ENCODE measurements around the gene ZNF771. TPM values are rescaled to one million over a fixed set of nuclear protein-coding genes. Genes with fewer than 3 reads are reported as not detected.
A peak's percentile ranks its signal among the peaks of the same experiment; 100 is the strongest.

Gene ZNF771
- total and polyA plus RNA-seq, 9 of the 15 experiments (the other 6 are each of a cell fraction or from before 2014, with no cell fraction given) = 1.5 to 12.6 (median 4.4) TPM

DNA sequence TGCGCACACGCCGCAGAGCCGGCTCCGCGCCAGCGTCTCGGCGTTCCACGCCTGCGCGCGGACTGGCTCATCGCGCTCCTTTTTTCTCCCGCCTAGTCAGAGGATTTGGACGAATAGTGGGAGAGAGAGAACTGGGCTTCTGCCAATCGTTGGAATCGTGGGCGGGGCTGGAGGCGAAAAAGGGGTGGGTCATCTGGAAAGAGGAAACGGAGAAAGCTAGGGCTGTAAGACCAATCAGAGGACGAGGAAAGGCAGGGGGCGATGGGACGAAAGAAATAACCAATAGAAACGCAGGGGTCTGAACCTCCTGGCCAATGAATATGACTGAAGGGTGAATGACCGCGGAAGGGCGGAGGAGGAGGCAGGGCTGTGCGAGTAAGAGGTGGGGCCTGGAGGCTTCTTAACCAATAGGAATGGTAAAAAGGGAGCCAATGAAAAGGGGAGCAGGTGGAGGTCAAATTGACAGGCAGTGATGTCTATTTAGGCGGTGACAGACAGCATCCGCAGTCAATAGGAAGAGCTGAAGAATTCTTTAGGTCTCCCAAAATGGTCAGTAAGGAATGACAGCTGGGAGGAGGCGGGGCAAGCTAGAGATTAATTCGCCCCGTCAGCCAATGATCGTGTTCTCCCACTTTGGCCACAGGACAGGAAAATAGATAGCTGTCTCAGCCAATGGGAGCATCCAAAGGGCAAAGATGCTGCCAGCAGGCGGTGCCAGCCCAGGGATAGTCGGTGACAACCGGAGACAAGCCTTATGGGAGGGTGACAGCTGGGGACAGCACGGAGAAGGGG, 36.8 kb upstream of the ZNF771 start, which contains the start of gene TBC1D10B:
Gene TBC1D10B (minus strand): TSS at position 39 of the 792 bp plus-strand sequence. CDS start 311 bp downstream, outside the sequence.
- in situ Hi-C loops (cut with MboI) (loop anchor here (25.0 kb wide), 1 partner anchor 908 kb away; the partner anchor contains the start of genes BOLA2, SLX1B and SULT1A4), intact Hi-C loops (cut with micrococcal nuclease) (loop anchor here (2.0 to 10.0 kb wide), 3 partner anchors 16 to 306 kb away; partner anchors contain the start of genes ALDOA, CD2BP2 and ZNF771)
- Histone ChIP-seq H3K4me1 (replicated peaks in 1 of 2; ENCODE audit: control insufficient read depth in 2 of 2, insufficient read depth in 2 of 2, low read length in 2 of 2) (peaks cover 25 to 44% of the 10 kb centered on the region in 2 experiments; a peak in 4 of 5 replicates), H3K27me3 (ENCODE audit: control insufficient read depth in 2 of 2, insufficient read depth in 2 of 2, low read length in 2 of 2) (no peaks in the 10 kb centered on the region), H3K9ac (ENCODE audit: insufficient read depth in 1 of 2, low read depth in 2 of 2, low read length in 2 of 2) (peak within 1 kb of the TSS; percentile 74 to 98), H3K9me1 (ENCODE audit: control insufficient read depth, insufficient read depth, low read length) (peaks cover 6% of the 10 kb centered on the region), H3K9me3 (replicated peaks; ENCODE audit: control insufficient read depth, insufficient read depth, low read depth, low read length) (no peaks in the 10 kb centered on the region), H3K27ac (ENCODE audit: extremely low read depth, low read depth, low read length) (peak within 1 kb of the TSS; percentile 74), H4K20me1 (replicated peaks; ENCODE audit: control insufficient read depth, insufficient read depth, low read length) (peaks cover 23% of the 10 kb centered on the region), H3K79me2 (ENCODE audit: control insufficient read depth, insufficient read depth, low read length) (peaks cover 42% of the 10 kb centered on the region), H3K4me2 (ENCODE audit: insufficient read depth, low read length) (peak within 1 kb of the TSS; percentile 90), H3K4me3 (peak within 1 kb of the TSS; percentile 74), H2AFZ (ENCODE audit: low read depth, low read length) (peak within 1 kb of the TSS; percentile 82), H3K36me3 (ENCODE audit: control insufficient read depth, insufficient read depth, low read length) (peaks cover 18% of the 10 kb centered on the region; the same call in 2 of the 3 replicates)
- FAIRE-seq = peak; percentile 100
- no TSS peak for BruUV-seq (replicated peaks)
- ChIA-PET POLR2A (interaction anchor here (0.9 to 6.3 kb wide), 12 partner anchors 8 to 288 kb away, joined by 3 to 77 read pairs (median 4); partner anchors contain the start of genes CD2BP2, DCTPP1, FBRS and PRR14), CTCF (ENCODE audit: low intra/inter-chr PET ratio) (no interaction called here)
- WGBS (ENCODE audit: insufficient coverage, low coverage, missing lambda C conversion rate) = 1% methylated on average over 24 of the region's 40 CpGs
- ATAC-seq = peak; percentile 93
- peak; percentile 92 to 99 (median 96) for DNase-seq (ENCODE audit: extremely low read depth in 1 of 4, low spot score in 3 of 4)
- TF ChIP-seq MAFK (IDR thresholded peaks at IDR 0.05; ENCODE audit: low read length) (peak; percentile 38; the same call in 1 of the 2 replicates), ZNF316 (IDR thresholded peaks at IDR 0.05) (peak; percentile 92), RBM25 (IDR thresholded peaks at IDR 0.05; ENCODE audit: low read depth, low read length, severe bottlenecking) (peak; percentile 69), ZNF589 (CRISPR knock-in tag; IDR thresholded peaks at IDR 0.05; ENCODE audit: low read depth) (peak; percentile 96), HDAC2 (IDR thresholded peaks at IDR 0.05) (0 out of 2 replicates have a peak, but pooled peaks have one; percentile 27), BHLHE40 (IDR thresholded peaks at IDR 0.05; ENCODE audit: low read length) (peak; percentile 41; the same call in 1 of the 2 replicates), C11orf30 (IDR thresholded peaks at IDR 0.05; ENCODE audit: low read depth) (peak; percentile 87), ZFX (CRISPR knock-in tag; IDR thresholded peaks at IDR 0.05) (no peak), JUND (IDR thresholded peaks at IDR 0.05; ENCODE audit: borderline replicate concordance, low read depth, low read length) (peak; percentile 37), JUND (tag; IDR thresholded peaks at IDR 0.05; ENCODE audit: borderline replicate concordance, low read depth, low read length) (peak; percentile 30; the same call in 1 of the 3 replicates), SIN3A (IDR thresholded peaks at IDR 0.05; ENCODE audit: borderline replicate concordance in 2 of 2, control insufficient read depth in 1 of 2, low read depth in 2 of 2, low read length in 2 of 2) (peak in 1 of 2 experiments; percentile 85; a peak in 1 of 4 replicates), DACH1 (IDR thresholded peaks at IDR 0.05; ENCODE audit: partially characterized antibody) (peak; percentile 70)
- TF ChIP-seq, protein P1, sequence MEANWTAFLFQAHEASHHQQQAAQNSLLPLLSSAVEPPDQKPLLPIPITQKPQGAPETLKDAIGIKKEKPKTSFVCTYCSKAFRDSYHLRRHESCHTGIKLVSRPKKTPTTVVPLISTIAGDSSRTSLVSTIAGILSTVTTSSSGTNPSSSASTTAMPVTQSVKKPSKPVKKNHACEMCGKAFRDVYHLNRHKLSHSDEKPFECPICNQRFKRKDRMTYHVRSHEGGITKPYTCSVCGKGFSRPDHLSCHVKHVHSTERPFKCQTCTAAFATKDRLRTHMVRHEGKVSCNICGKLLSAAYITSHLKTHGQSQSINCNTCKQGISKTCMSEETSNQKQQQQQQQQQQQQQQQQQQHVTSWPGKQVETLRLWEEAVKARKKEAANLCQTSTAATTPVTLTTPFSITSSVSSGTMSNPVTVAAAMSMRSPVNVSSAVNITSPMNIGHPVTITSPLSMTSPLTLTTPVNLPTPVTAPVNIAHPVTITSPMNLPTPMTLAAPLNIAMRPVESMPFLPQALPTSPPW (CRISPR knock-in tag; IDR thresholded peaks at IDR 0.05) = peak; percentile 44
- TF ChIP-seq, protein P2, sequence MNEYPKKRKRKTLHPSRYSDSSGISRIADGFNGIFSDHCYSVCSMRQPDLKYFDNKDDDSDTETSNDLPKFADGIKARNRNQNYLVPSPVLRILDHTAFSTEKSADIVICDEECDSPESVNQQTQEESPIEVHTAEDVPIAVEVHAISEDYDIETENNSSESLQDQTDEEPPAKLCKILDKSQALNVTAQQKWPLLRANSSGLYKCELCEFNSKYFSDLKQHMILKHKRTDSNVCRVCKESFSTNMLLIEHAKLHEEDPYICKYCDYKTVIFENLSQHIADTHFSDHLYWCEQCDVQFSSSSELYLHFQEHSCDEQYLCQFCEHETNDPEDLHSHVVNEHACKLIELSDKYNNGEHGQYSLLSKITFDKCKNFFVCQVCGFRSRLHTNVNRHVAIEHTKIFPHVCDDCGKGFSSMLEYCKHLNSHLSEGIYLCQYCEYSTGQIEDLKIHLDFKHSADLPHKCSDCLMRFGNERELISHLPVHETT (CRISPR knock-in tag; conservative IDR thresholded peaks at IDR 0.05 in 1 of 2, IDR thresholded peaks at IDR 0.05 in 1 of 2) = peak in 1 of 2 experiments; percentile 74; a peak in 1 of 4 replicates
- TF ChIP-seq, protein P3, sequence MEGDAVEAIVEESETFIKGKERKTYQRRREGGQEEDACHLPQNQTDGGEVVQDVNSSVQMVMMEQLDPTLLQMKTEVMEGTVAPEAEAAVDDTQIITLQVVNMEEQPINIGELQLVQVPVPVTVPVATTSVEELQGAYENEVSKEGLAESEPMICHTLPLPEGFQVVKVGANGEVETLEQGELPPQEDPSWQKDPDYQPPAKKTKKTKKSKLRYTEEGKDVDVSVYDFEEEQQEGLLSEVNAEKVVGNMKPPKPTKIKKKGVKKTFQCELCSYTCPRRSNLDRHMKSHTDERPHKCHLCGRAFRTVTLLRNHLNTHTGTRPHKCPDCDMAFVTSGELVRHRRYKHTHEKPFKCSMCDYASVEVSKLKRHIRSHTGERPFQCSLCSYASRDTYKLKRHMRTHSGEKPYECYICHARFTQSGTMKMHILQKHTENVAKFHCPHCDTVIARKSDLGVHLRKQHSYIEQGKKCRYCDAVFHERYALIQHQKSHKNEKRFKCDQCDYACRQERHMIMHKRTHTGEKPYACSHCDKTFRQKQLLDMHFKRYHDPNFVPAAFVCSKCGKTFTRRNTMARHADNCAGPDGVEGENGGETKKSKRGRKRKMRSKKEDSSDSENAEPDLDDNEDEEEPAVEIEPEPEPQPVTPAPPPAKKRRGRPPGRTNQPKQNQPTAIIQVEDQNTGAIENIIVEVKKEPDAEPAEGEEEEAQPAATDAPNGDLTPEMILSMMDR (IDR thresholded peaks at IDR 0.05 in 2 of 3, conservative IDR thresholded peaks at IDR 0.05 in 1 of 3; ENCODE audit: insufficient read depth in 2 of 3, low read depth in 1 of 3, low read length in 3 of 3) = peak; percentile 29 to 47 (median 44); a peak in 4 of 6 replicates

Data from K562 (cell line).